ENCODE measurements around the gene IPO7. TPM values are rescaled to one million over a fixed set of nuclear protein-coding genes. Genes with fewer than 3 reads are reported as not detected.

The IPO7 gene
- total and polyA plus RNA-seq, 2 of the 13 experiments (the other 11 are each of a cell fraction or from before 2014, with no cell fraction given) = 59.4 to 98.4 TPM

DNA sequence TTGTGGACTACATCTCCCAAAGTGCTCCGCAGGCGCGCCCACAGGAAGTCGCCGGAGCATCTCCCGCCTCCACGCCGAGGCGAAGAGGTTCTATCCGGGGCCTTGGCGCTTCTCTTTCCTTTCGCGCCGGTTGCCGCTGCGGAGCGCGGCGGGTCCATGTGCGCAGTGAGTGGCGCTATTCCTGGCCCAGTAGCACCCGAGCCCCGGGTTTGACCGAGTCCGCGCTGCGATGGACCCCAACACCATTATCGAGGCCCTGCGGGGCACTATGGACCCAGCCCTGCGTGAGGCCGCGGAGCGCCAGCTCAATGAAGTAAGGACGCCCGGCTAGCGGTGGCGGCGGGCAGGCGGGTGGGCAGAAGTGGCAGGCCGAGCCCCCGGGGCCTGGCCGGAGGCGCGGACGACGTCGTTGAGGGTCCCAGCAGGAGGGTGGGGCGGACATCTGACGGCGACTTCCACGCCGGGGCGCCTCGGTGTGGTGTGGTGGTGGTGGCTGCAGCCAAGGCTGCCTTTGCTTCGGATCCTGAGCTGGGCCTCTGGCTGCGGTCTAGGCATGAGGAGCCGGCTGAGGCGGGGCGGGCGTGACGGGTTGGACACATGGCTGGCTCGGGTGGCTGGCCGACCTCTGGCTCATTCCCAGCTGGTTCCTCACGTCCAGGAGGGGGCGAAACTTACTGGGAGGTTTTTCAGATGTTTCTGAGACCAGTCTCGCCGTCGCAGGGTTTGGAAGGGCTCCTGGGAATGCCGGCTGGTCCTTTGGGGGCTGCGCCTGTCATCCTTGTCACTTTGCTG, at the start of gene IPO7 (continued):
- TF ChIP-seq, protein P1, sequence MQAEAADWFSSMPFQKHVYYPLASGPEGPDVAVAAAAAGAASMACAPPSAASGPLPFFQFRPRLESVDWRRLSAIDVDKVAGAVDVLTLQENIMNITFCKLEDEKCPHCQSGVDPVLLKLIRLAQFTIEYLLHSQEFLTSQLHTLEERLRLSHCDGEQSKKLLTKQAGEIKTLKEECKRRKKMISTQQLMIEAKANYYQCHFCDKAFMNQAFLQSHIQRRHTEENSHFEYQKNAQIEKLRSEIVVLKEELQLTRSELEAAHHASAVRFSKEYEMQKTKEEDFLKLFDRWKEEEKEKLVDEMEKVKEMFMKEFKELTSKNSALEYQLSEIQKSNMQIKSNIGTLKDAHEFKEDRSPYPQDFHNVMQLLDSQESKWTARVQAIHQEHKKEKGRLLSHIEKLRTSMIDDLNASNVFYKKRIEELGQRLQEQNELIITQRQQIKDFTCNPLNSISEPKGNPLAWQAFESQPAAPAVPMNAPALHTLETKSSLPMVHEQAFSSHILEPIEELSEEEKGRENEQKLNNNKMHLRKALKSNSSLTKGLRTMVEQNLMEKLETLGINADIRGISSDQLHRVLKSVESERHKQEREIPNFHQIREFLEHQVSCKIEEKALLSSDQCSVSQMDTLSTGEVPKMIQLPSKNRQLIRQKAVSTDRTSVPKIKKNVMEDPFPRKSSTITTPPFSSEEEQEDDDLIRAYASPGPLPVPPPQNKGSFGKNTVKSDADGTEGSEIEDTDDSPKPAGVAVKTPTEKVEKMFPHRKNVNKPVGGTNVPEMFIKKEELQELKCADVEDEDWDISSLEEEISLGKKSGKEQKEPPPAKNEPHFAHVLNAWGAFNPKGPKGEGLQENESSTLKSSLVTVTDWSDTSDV (CRISPR knock-in tag; IDR thresholded peaks at IDR 0.05) = no peak
- peak; percentile 70; the same call in 1 of the 2 replicates for TF ChIP-seq ZNF264 (CRISPR knock-in tag; IDR thresholded peaks at IDR 0.05)
- no peak for TF ChIP-seq SRSF1 (optimal IDR thresholded peaks at IDR 0.05; ENCODE audit: low read depth, low read length)
- TF ChIP-seq POLR2AphosphoS2 (IDR thresholded peaks at IDR 0.05; ENCODE audit: low read depth, low read length) = no peak
- TF ChIP-seq DNMT1 (CRISPR knock-in tag; IDR thresholded peaks at IDR 0.05) = no peak
- peak; percentile 28; the same call in 1 of the 2 replicates for TF ChIP-seq AHR (CRISPR knock-in tag; IDR thresholded peaks at IDR 0.05)
- no peak; the same call in 1 of the 2 replicates for TF ChIP-seq KLF9 (CRISPR knock-in tag; IDR thresholded peaks at IDR 0.05; ENCODE audit: low read depth)
- peak; percentile 89 for TF ChIP-seq KDM2A (CRISPR knock-in tag; IDR thresholded peaks at IDR 0.05; ENCODE audit: borderline replicate concordance, low read depth)
- TF ChIP-seq MTF1 (CRISPR knock-in tag; IDR thresholded peaks at IDR 0.05) = peak; percentile 60; the same call in 1 of the 2 replicates
- TF ChIP-seq ZNF383 (CRISPR knock-in tag; IDR thresholded peaks at IDR 0.05; ENCODE audit: borderline replicate concordance) = 0 out of 2 replicates have a peak, but pooled peaks have one; percentile 42
- TF ChIP-seq, protein P2, sequence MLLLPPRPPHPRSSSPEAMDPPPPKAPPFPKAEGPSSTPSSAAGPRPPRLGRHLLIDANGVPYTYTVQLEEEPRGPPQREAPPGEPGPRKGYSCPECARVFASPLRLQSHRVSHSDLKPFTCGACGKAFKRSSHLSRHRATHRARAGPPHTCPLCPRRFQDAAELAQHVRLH (CRISPR knock-in tag; IDR thresholded peaks at IDR 0.05; ENCODE audit: borderline replicate concordance, low read depth) = 0 out of 2 replicates have a peak, but pooled peaks have one; percentile 33
- TF ChIP-seq YEATS4 (CRISPR knock-in tag; IDR thresholded peaks at IDR 0.05; ENCODE audit: borderline replicate concordance) = peak; percentile 95
- no peak for TF ChIP-seq RELA (CRISPR knock-in tag; IDR thresholded peaks at IDR 0.05)
- no peak for TF ChIP-seq GATA4 (IDR thresholded peaks at IDR 0.05; ENCODE audit: borderline replicate concordance, low read depth)
- peak; percentile 90 for TF ChIP-seq ELF1 (CRISPR knock-in tag; IDR thresholded peaks at IDR 0.05)
- no peak for TF ChIP-seq ZFP90 (CRISPR knock-in tag; IDR thresholded peaks at IDR 0.05; ENCODE audit: borderline replicate concordance)
- 0 out of 2 replicates have a peak, but pooled peaks have one; percentile 34 for TF ChIP-seq SP5 (CRISPR knock-in tag; IDR thresholded peaks at IDR 0.05; ENCODE audit: borderline replicate concordance, low read depth)
- TF ChIP-seq GABPA (IDR thresholded peaks at IDR 0.05; ENCODE audit: low read depth, low read length) = peak; percentile 92
- peak; percentile 96 for TF ChIP-seq GABPA (CRISPR knock-in tag; IDR thresholded peaks at IDR 0.05; ENCODE audit: low read depth)
- TF ChIP-seq ZNF230 (CRISPR knock-in tag; IDR thresholded peaks at IDR 0.05) = peak; percentile 92
- TF ChIP-seq, protein P3, sequence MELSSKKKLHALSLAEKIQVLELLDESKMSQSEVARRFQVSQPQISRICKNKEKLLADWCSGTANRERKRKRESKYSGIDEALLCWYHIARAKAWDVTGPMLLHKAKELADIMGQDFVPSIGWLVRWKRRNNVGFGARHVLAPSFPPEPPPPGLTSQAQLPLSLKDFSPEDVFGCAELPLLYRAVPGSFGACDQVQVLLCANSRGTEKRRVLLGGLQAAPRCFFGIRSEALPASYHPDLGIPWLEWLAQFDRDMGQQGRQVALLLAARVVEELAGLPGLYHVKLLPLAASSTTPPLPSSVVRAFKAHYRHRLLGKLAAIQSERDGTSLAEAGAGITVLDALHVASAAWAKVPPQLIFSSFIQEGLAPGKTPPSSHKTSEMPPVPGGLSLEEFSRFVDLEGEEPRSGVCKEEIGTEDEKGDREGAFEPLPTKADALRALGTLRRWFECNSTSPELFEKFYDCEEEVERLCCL (CRISPR knock-in tag; IDR thresholded peaks at IDR 0.05; ENCODE audit: borderline replicate concordance) = peak; percentile 83; the same call in 1 of the 2 replicates
- no peak for TF ChIP-seq GATAD2A (CRISPR knock-in tag; IDR thresholded peaks at IDR 0.05)
- peak; percentile 99 for TF ChIP-seq THAP11 (CRISPR knock-in tag; IDR thresholded peaks at IDR 0.05)
- peak; percentile 92 for TF ChIP-seq NR2C2 (CRISPR knock-in tag; IDR thresholded peaks at IDR 0.05; ENCODE audit: borderline replicate concordance)
- TF ChIP-seq MZF1 (CRISPR knock-in tag; IDR thresholded peaks at IDR 0.05; ENCODE audit: borderline replicate concordance) = no peak
- TF ChIP-seq ZSCAN29 (CRISPR knock-in tag; conservative IDR thresholded peaks at IDR 0.05) = peak; percentile 90
- TF ChIP-seq ZNF430 (CRISPR knock-in tag; IDR thresholded peaks at IDR 0.05) = peak; percentile 85
- TF ChIP-seq ATAD3A (CRISPR knock-in tag; IDR thresholded peaks at IDR 0.05) = no peak

Measured in HepG2 (cell line).